Testis (tissue), 2 donors: ENCODE results near the gene TASP1.

Experiments
- POLR2A ChIP-seq: fragments of 450-650 bp; IDR thresholded peaks from one replicate; pipeline ENCODE4 v1.6.1; 2017; ENCODE audit warnings: antibody characterized with exemption, mild to moderate bottlenecking, moderate library complexity
- TF ChIP-seq, protein P1 (sequence below), 3 experiments: fragments of 450-650 bp in 2 of 3; fragments of 200-600 bp in 1 of 3; sonication (generic) in 1 of 3; IDR thresholded peaks; one replicate each; pipeline ENCODE4 v1.5.1; 2016 to 2019; ENCODE audit warnings: antibody characterized with exemption in 3 of 3, mild to moderate bottlenecking in 2 of 3, moderate library complexity in 1 of 3

DNA sequence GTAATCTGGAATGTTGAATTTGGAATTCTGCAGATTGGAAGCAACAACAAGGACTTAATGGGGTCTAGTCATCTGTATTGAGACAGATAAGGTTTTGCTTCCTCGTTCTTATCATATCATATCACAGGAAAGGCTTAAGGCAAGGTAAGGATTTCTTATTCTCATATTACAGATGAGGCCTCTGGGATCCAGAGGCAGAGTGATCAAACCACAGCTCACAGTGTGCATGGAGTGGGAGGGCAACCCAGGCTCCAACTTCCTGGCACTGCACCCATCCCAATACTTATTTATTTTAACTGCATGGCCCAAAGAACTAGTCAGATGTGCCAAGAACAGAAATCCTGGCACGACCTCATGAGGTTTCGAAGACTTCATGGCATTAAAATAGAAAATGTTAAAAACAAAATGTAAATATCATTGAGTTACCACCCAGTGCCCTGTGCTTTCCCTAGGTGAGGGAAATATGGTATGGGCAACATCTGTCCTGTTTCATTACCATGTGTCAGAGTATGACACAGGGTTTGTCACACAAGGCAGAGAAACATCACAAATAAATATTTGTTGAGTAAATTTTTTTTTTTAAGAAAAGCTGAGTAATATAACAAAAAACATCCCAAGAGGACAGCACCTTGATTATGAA is 225.8 kb downstream of the TASP1 start:
- TF ChIP-seq, protein P1, sequence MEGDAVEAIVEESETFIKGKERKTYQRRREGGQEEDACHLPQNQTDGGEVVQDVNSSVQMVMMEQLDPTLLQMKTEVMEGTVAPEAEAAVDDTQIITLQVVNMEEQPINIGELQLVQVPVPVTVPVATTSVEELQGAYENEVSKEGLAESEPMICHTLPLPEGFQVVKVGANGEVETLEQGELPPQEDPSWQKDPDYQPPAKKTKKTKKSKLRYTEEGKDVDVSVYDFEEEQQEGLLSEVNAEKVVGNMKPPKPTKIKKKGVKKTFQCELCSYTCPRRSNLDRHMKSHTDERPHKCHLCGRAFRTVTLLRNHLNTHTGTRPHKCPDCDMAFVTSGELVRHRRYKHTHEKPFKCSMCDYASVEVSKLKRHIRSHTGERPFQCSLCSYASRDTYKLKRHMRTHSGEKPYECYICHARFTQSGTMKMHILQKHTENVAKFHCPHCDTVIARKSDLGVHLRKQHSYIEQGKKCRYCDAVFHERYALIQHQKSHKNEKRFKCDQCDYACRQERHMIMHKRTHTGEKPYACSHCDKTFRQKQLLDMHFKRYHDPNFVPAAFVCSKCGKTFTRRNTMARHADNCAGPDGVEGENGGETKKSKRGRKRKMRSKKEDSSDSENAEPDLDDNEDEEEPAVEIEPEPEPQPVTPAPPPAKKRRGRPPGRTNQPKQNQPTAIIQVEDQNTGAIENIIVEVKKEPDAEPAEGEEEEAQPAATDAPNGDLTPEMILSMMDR (IDR thresholded peaks at IDR 0.05): no peak
- no peak for TF ChIP-seq POLR2A
